Thymus (tissue), 11 donors: ENCODE results near the gene PDE5A. TPM values are rescaled to one million over a fixed set of nuclear protein-coding genes. Genes with fewer than 3 reads are reported as not detected.

Experiments used
- DNase-seq, 9 donors: peaks; one replicate each; pipeline ENCODE4 v3.0.0-alpha.2; 2013; ENCODE audit warnings: low spot score in 9 of 9, low read depth in 6 of 9, missing footprints in 1 of 9
- H3K27ac ChIP-seq, 2 donors: one replicate each; pipeline ENCODE4 v1.5.1; 2013; ENCODE audit warnings: control low read depth in 1 of 2, low read depth in 1 of 2, low read length in 1 of 2, mild to moderate bottlenecking in 1 of 2, moderate library complexity in 1 of 2
- H3K27me3 ChIP-seq, 2 donors: one replicate each; pipeline ENCODE4 v1.5.1; 2013; ENCODE audit warnings: low read length in 1 of 2; ENCODE audit not compliant: control insufficient read depth in 2 of 2, insufficient read depth in 1 of 2
- H3K36me3 ChIP-seq, 2 donors: one replicate each; pipeline ENCODE4 v1.5.1; 2013; ENCODE audit warnings: low read length in 1 of 2, mild to moderate bottlenecking in 1 of 2, moderate library complexity in 1 of 2; ENCODE audit not compliant: control insufficient read depth in 2 of 2, insufficient read depth in 2 of 2
- H3K4me1 ChIP-seq, 2 donors: one replicate each; pipeline ENCODE4 v1.5.1; 2013; ENCODE audit warnings: low read length in 2 of 2; ENCODE audit not compliant: control insufficient read depth in 2 of 2, insufficient read depth in 2 of 2
- H3K4me3 ChIP-seq, 2 donors: one replicate each; pipeline ENCODE4 v1.5.1; 2013; ENCODE audit warnings: low read length in 2 of 2, control low read depth in 1 of 2, mild to moderate bottlenecking in 1 of 2
- H3K9me3 ChIP-seq, 2 donors: one replicate each; pipeline ENCODE4 v1.5.1; 2013; ENCODE audit warnings: low read length in 1 of 2, mild to moderate bottlenecking in 1 of 2; ENCODE audit not compliant: control insufficient read depth in 2 of 2, insufficient read depth in 1 of 2
- WGBS: extraction: QIAGEN DNeasy Blood & Tissue Kit; methylation state at CpG from one replicate; pipeline ENCODE4 v1.1.7; 2013; 5-methylcytosine and 5-hydroxymethylcytosine counted together
- polyA plus RNA-seq: library from polyadenylated mRNA; stranded (reverse); fragments of 200-250 nt; gene quantifications from one replicate; pipeline ENCODE4 v1.2.3, GENCODE V29; 2013
- total RNA-seq: library from RNA; stranded (reverse); fragments of 120-200 nt; gene quantifications from one replicate; pipeline ENCODE4 v1.2.4, GENCODE V29; 2013
- donor health status: healthy.

The PDE5A gene
- total and polyA plus RNA-seq, 2 donors: 4.6 to 5.2 TPM

- H3K27ac ChIP-seq: no peak overlapping the region
- H3K9me3 ChIP-seq: no peaks in the 10 kb centered on the region
- DNase-seq: no peak
- H3K27me3 ChIP-seq: no peaks in the 10 kb centered on the region
- no peaks in the 10 kb centered on the region for H3K4me1 ChIP-seq
- H3K36me3 ChIP-seq: no peaks in the 10 kb centered on the region
- no peak overlapping the region for H3K4me3 ChIP-seq
- WGBS: 99% methylated on average over 1 of the region's 1 CpG
Observed at GRCh38 chr4:119537586-119537985, 91.0 kb downstream of the PDE5A start.

DNA sequence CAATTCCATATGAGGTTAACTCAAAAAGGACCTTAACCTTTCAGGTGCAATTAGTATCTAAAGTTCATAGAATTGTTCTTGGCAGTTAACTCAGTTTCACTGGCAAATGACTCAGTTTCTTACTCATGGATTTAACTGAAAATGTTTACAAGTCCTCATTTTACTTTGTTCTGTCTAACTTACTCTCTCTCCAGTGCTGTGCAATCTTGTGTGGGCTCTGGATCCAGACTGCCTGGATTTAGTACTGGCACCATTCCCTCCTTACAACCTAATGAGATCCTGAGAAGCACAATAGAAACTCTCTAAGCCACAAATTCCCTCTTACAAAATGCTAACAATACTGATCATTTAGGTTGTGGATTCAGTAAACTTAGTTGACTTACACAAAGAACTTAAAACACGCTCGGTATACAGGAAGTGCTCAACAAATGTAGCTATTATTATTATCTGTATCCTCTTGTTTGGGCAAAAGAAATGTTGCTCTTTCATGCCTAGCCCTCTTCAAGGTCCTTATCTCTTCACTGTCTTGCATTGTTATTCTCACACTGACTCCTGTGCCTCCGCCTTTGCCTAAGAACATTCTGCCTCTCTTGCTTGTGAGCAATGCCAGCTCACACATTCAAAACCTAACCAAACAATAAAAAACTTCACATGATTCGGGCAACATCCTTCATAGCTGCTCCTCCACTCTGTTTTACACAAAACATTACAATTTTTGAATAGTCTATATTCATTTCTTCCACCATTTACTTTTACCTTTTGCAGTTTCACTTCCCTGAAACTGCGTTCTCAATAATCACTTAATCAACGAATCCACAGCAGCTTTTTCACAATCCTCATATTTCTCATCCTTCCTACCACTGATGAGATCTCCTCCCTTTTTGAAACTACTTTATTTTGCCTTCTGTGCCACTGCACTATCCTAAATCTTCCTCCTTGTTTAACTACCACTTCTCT lies 91.8 kb downstream of the PDE5A start:
- Histone ChIP-seq H3K4me1 (no peaks in the 10 kb centered on the region), H3K36me3 (no peaks in the 10 kb centered on the region), H3K9me3 (no peaks in the 10 kb centered on the region), H3K4me3 (no peak overlapping the region), H3K27ac (no peak overlapping the region), H3K27me3 (no peaks in the 10 kb centered on the region)
- WGBS: 96% methylated on average over 6 of the region's 6 CpGs
- DNase-seq: no peak

- no peaks in the 10 kb centered on the region for H3K9me3 ChIP-seq
- no peaks in the 10 kb centered on the region for H3K27me3 ChIP-seq
- H3K4me1 ChIP-seq: no peaks in the 10 kb centered on the region
- DNase-seq: no peak
- no peaks in the 10 kb centered on the region for H3K36me3 ChIP-seq
- no peak overlapping the region for H3K27ac ChIP-seq
- WGBS: 98% methylated on average over 1 of the region's 1 CpG
- H3K4me3 ChIP-seq: no peak overlapping the region
Observed at GRCh38 chr4:119532319-119532718, 96.3 kb downstream of the PDE5A start.

- DNase-seq: no peak
- Histone ChIP-seq H3K4me1 (no peaks in the 10 kb centered on the region), H3K4me3 (no peak overlapping the region), H3K27me3 (no peaks in the 10 kb centered on the region), H3K27ac (no peak overlapping the region), H3K9me3 (no peaks in the 10 kb centered on the region), H3K36me3 (no peaks in the 10 kb centered on the region)
- 98% methylated on average over 3 of the region's 3 CpGs for WGBS
Observed at GRCh38 chr4:119529788-119530187, 98.8 kb downstream of the PDE5A start.

DNA sequence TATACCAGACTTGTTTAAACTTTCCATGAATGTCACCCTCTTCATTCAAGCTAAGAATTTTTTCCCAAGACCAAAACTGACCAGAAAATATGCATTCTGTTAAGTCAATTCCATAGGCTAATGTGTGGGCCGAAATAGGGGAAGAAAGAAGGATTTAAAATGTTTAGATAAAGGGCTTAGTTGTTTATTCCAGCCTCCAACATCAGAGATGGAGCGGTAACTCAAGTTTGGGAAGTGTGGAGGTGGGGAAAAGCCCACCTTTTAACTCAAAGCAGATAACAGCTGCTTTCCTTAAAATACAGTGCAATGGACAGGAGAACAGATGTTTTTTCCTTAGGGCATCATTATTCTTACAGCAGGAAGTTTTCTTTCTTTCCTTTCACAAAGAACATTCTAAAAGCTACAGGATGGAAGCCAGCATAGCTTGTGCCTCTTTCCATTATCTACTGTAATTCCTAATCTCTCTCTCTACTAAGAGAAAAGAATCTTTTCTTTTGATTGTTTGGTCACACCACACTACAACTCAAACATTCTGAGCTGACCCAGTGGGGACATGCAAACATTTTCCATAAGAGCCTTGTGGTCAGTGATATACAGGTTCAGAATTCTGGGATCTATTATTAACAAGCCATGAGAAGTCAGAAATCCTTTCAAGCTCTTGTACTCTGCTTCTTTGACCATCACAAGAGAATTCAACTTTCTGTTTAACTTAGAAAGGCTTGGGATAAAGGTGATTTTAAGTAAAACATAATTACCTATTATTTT lies 101.6 kb downstream of the PDE5A start:
- WGBS: 95% methylated on average over 2 of the region's 2 CpGs
- no peak for DNase-seq
- H3K27ac ChIP-seq: no peak overlapping the region
- H3K4me3 ChIP-seq: no peak overlapping the region
- H3K27me3 ChIP-seq: no peaks in the 10 kb centered on the region
- no peaks in the 10 kb centered on the region for H3K4me1 ChIP-seq
- H3K9me3 ChIP-seq: no peaks in the 10 kb centered on the region
- no peaks in the 10 kb centered on the region for H3K36me3 ChIP-seq

- H3K9me3 ChIP-seq: no peaks in the 10 kb centered on the region
- H3K36me3 ChIP-seq: peaks cover 0 to 1% of the 10 kb centered on the region in 2 donors
- 80% methylated on average over 3 of the region's 3 CpGs for WGBS
- DNase-seq: no peak
- no peak overlapping the region for H3K27ac ChIP-seq
- H3K4me3 ChIP-seq: no peak overlapping the region
- no peaks in the 10 kb centered on the region for H3K27me3 ChIP-seq
- no peaks in the 10 kb centered on the region for H3K4me1 ChIP-seq
Observed at GRCh38 chr4:119525771-119526712, 102.6 kb downstream of the PDE5A start.

DNA sequence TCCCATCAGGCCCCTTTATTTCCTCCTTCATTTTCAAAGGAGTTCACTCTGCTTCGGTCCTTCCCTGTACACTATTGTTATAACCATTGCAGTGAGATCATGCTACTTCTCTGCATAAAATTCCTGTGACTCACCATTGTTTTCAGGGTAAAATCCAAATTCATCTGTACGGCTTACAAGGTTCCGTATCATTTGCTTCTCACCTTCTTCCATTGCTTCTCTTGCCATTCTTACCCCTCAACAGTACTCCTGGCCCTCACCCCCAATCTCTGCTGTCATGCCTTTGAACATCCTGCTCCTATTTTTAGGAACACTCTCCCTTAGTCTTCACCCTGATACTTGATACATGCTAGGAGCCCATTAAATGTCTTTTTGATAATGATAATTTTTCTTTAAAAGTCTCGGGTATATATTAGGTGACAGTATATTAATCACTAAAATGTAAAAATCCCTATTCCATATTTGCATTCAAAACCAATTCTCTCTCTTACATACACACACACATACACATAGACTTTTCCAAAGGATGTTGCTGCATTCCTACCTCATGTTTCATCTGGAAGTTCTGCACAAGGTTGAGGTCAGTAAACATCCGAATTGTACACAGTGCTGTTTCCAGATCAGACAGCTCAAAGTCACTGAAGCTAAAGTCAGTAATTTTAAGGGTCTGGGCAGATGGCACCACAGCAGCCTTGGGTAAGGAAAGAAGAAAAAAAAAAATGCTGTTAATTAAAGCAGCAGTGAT lies 103.4 kb downstream of the PDE5A start:
- Histone ChIP-seq H3K4me1 (no peaks in the 10 kb centered on the region), H3K9me3 (no peaks in the 10 kb centered on the region), H3K27ac (no peak overlapping the region), H3K4me3 (no peak overlapping the region), H3K36me3 (peaks cover 0 to 7% of the 10 kb centered on the region in 2 donors), H3K27me3 (no peaks in the 10 kb centered on the region)
- WGBS: 99% methylated on average over 5 of the region's 5 CpGs
- no peak for DNase-seq

DNA sequence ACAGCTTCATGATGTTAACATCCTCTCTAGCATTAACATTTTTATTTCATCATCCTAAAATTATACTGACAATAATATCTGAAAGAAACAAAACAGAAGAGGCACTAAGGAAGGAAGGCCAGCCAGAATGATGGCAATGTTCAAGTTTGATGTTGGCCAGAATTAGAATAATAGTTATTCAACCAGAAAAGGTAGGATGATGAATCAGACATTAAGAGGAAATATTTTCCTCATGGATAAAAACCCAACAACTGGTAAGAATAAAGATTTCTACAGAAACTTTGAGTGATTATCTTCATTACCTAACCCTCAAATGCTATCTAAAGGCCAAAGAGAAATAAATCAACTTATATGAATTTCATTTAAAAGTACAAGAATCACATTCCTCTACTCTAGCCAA lies 105.2 kb downstream of the PDE5A start:
- Histone ChIP-seq H3K9me3 (no peaks in the 10 kb centered on the region), H3K36me3 (peaks cover 0 to 10% of the 10 kb centered on the region in 2 donors), H3K4me1 (no peaks in the 10 kb centered on the region), H3K4me3 (no peak overlapping the region), H3K27ac (no peak overlapping the region), H3K27me3 (no peaks in the 10 kb centered on the region)
- DNase-seq: no peak
